ENCODE measurements around the gene IL1RL1.

DNA sequence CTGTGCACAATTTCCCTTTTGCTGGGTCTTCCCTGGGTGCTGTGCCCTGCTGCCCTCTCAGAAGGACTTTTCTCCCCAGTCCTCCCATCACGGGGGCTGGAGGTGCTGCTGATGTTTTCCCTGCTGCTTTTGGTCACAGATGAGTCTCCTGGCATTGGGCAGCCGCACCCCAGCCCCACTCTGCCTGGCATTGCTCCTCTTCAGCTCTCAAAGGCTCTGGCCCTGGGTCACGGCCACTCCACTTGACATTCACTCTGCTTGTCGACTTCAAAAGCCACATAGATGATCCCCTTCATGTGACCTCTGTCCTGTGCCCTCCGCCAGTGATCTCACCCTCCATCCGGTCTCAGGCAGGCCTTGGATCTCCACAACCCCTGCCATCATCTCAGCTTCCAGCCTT is 43.6 kb upstream of the IL1RL1 start:
- TF ChIP-seq, protein P1, sequence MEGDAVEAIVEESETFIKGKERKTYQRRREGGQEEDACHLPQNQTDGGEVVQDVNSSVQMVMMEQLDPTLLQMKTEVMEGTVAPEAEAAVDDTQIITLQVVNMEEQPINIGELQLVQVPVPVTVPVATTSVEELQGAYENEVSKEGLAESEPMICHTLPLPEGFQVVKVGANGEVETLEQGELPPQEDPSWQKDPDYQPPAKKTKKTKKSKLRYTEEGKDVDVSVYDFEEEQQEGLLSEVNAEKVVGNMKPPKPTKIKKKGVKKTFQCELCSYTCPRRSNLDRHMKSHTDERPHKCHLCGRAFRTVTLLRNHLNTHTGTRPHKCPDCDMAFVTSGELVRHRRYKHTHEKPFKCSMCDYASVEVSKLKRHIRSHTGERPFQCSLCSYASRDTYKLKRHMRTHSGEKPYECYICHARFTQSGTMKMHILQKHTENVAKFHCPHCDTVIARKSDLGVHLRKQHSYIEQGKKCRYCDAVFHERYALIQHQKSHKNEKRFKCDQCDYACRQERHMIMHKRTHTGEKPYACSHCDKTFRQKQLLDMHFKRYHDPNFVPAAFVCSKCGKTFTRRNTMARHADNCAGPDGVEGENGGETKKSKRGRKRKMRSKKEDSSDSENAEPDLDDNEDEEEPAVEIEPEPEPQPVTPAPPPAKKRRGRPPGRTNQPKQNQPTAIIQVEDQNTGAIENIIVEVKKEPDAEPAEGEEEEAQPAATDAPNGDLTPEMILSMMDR (IDR thresholded peaks at IDR 0.05; ENCODE audit: low read depth, low read length, poor library complexity, severe bottlenecking): no peak
- no peak for TF ChIP-seq EZH2phosphoT487 (IDR thresholded peaks at IDR 0.05; ENCODE audit: borderline replicate concordance, low read length)
